NCI-H446 treated with DMSO at 0.1 percent for 48 hours (cell line): ENCODE results near the gene GALNT2.

Source experiments
- DNase-seq: peaks from one replicate; lab custom pipeline; 2025; lab: John Stamatoyannopoulos, UW

The GALNT2 gene

DNA sequence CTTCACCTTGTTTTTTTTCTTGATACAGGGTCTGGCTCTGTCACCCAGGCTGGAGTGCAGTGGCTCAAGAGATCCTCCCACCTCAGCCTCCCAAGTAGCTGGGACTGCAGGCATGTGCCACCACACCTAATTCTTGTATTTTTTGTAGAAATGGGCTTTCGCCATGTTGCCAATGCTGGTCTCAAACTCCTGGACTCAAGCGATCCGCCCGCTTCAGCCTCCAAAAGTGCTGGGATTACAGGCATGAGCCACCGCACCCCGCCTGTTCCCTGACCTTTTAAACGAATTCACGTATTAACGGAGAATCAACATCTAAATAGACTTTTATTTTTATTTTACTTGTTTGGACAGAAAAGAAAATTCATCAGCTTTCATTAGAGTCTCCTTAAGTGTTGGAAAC is 254.3 kb downstream of the GALNT2 start:
- no peak for DNase-seq

DNA sequence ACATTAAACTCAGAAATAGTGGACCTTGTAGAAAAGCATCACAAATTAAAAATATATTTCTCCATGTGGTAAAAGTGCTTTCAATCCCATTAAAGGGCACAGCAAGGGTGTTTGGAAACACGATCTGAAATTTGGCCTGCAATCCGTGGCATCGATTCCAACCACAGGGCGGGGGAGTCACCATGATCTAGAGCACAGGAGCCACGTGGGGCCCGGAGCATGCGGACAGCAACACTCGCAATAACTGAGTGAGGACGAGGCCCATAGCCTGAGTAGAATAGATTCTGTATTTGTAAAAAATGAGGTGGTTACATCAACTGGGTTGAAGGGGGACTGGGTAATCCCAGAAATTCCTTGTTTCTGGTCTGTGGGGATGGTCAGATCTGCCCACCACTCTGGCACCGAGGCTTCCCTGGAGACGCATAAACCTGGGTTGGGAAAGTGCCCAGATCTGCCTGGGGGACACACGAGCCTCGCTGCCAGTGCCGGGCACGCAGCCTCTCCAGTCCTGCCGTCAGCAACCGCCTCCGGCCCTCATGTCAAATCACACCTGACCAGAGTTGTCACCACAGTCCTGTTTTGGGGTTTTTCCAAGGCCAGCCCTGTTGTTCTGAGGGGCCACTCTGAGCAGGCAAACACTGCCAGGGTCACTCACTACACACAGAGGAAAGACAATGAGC is 254.8 kb downstream of the GALNT2 start:
- DNase-seq, result no peak

DNA sequence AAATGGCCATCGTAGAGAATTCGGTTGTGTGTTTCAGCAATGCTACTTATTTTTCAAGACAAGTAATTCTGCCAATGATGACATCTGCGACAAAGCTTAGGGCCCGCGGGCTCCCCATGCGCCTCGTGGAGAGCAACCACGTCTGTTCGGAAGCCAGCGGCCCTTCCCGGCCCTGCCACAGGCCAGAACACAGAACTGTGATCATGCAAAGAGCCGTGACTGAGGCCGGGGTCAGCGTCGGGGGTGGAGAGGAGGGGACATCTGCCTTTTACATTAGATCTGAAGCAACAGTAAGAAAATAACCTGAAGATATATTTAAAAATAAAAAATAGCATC is 255.4 kb downstream of the GALNT2 start:
- DNase-seq, result no peak

GRCh38 chr1:230322967-230323547 is 256.0 kb downstream of the GALNT2 start:
- no peak for DNase-seq

- no peak for DNase-seq
Measured at GRCh38 chr1:230323686-230324085, 256.6 kb downstream of the GALNT2 start.

- DNase-seq, result no peak
Measured at GRCh38 chr1:230326971-230327891, 260.2 kb downstream of the GALNT2 start.

- no peak for DNase-seq
Measured at GRCh38 chr1:230327892-230328284, 260.9 kb downstream of the GALNT2 start.

DNA sequence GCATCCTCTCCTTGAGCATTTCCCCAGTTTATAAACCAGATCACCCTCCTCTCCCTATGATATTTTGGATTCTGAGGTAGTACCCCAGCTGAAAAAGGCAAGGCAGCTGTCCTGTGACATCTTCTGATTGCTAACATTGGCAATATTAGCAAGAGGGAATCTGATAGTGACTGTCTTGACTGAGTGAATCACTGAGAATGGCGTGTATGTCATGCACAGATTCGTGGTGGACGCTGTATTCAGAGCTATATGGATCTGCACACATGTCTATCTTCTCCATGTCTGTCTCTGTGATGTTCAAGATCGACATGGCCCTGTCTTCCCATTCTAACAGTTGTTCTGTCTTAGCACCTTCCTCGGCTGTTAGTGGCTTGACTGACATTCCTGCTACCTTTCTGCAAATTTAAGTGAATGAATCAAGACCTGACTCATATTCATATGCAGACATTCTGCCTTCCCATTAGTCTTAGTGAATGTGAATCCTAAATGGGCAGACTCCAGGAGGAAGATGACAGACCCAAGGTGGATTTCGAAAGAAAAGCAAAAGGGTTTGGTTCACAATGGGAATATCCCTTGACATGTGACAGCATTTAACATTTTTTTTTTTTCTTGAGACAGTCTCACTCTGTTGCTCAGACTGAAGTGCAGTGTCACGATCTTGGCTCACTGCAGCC is 261.4 kb downstream of the GALNT2 start:
- no peak for DNase-seq

GRCh38 chr1:230330157-230330556 is 263.1 kb downstream of the GALNT2 start:
- no peak for DNase-seq
